ENCODE data around the gene PHACTR1.

GRCh38 chr6:13248053-13248452 lies 531.5 kb downstream of the PHACTR1 start:
- no peak for TF ChIP-seq POLR2A (IDR thresholded peaks at IDR 0.05)
- TF ChIP-seq, protein P1, sequence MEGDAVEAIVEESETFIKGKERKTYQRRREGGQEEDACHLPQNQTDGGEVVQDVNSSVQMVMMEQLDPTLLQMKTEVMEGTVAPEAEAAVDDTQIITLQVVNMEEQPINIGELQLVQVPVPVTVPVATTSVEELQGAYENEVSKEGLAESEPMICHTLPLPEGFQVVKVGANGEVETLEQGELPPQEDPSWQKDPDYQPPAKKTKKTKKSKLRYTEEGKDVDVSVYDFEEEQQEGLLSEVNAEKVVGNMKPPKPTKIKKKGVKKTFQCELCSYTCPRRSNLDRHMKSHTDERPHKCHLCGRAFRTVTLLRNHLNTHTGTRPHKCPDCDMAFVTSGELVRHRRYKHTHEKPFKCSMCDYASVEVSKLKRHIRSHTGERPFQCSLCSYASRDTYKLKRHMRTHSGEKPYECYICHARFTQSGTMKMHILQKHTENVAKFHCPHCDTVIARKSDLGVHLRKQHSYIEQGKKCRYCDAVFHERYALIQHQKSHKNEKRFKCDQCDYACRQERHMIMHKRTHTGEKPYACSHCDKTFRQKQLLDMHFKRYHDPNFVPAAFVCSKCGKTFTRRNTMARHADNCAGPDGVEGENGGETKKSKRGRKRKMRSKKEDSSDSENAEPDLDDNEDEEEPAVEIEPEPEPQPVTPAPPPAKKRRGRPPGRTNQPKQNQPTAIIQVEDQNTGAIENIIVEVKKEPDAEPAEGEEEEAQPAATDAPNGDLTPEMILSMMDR (IDR thresholded peaks at IDR 0.05), result no peak

Data from lower leg skin (tissue), 3 donors.